Cerebellar cortex (tissue), 1 donor: Measurements from ENCODE around the gene EML4.

Experiments used
- DNase-seq: peaks from one replicate; pipeline ENCODE4 v3.0.0-alpha.2; 2015; ENCODE audit warnings: low spot score

Gene EML4

DNA sequence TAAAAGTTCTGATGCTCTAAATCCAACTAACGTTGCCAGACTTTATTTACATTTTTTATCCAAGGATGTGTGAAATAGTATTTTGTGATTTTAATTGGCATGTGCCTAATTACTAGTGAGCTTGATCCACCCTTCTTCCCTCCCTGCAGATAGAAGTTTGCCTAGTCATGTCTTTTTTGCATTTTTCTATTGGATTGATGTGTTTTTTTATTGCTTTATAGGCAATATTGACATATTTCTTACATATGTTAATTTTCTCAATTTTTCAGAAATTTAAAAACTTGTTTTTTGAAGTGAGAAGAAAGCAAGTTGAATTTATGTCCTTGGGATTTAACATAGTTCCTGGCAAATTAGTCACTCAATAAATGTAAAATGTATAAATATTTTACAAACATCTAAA lies 56.4 kb downstream of the EML4 start:
- DNase-seq: no peak

DNA sequence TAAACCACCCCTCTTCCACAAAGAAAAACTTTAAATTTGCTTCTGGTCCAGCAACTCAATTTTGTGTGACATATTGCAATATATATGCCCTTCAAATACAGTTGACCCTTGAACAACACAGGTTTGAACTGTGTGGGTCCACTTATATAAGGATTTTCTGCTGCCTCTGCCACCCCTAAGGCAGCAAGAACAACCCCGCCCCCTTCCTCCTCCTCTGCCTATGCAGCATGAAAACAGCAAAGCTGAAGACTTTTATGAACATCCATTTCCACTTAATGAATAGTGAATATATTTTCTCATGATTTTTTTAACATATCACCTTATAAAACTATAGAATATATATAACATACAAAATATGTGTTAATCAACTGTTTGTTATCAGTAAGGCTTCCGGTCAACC lies 58.3 kb downstream of the EML4 start:
- DNase-seq: no peak

GRCh38 chr2:42228101-42228500 lies 58.9 kb downstream of the EML4 start:
- DNase-seq: no peak

DNA sequence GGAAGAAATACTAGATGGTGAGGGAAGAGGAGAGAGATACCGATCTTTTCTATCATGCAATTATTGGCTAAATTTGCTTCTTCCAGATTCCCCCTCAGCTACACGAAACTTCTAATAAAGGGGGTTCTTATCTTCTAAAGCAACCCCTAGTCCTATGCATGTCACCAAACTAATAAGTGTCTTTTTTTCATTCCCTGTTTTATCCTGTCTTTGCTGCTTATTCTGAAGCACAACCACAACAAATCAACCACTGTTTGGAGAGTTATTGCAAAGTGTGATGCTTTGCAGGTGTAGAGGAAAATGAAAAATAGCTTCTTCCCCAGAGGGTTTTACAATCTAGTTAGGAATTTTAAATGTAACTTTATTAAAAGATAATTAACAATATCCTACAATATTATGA lies 60.8 kb downstream of the EML4 start:
- DNase-seq: no peak

- DNase-seq: no peak
Measured at GRCh38 chr2:42230891-42231290, 61.7 kb downstream of the EML4 start.

- DNase-seq: no peak
Measured at GRCh38 chr2:42232024-42232423, 62.9 kb downstream of the EML4 start.

- no peak for DNase-seq
Measured at GRCh38 chr2:42233976-42234441, 64.9 kb downstream of the EML4 start.

DNA sequence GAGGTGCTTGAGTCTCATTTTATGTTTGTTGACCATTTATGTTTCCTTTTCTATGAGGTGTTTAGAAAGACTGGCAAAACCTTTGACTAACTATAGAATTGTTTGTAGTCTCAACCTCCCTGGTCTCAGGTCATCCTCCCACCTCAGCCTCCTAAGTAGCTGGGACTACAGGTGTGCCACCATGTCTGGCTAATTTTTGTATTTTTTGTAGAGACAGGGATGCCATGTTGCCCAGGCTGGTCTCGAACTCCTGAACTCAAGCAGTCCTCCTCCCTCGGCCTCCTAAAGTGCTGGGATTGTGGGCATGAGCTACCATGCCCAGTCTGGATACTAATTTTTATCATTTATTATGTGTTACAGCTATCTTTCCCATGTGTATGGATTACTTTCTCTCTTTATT lies 67.8 kb downstream of the EML4 start:
- no peak for DNase-seq

DNA sequence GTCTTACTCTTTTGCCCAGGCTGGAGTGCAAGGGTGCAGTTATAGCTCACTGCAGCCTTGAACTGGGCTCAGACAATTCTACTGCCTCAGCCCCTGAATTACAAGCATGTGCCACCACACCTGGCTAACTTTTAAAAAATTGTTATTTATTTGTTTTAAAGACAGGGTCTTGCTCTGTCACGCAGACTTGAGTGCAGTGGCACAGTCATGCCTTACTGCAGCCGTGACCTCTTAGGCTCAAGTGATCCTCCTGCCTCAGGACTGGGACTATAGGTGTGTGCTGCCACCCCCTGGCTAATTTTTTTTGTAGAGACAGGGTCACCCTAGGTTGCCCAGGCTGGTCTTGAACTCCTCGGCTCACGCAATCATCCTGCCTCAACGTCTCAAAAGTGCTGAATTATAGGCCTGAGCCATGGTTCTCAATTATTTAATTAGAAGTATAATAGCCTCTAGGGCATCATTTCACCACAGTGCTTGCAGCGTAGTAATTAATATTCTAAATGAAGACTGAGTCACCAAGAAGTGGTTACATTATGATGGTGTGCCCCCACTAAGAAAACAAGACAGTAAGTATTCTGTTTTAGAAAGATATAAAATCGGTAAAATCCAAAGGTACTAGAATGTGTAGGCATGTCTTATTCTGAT lies 69.6 kb downstream of the EML4 start:
- peak; percentile 60 for DNase-seq

DNA sequence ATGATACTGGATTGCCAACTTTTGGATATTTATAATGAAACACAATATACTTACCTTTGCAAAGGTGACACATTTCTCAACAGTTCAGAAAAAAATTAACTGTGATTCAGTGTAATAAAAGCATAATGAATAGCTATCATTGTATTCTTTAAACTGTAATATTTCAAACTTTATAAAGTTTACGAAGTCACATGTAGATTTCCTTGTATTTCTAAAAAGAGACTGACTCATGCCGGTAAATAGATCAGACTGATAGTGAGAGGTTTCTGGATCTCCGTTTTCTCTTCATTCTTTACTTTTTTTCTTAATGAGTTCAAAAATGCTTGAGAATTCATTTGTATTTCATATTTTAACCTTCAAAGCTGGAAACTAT lies 70.1 kb downstream of the EML4 start:
- DNase-seq: no peak

DNA sequence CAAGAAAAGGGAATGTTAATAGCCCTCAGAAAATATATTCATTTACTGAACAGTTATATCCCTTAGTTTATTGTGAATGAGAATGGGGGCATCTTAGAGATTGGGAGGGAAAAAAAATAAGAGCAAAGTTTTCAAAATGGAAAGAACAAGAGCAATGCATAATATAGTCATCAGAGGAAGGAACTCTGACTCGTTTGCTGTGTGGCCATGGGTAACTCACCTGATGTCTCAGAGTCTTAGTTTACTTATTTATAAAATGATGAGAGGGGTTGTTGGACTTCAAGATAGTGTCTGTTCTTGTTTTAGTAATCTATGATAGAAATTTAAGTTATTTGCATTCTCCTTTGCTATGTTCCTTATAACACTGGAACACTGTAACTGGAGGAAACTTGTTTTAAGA lies 70.7 kb downstream of the EML4 start:
- DNase-seq: no peak

- DNase-seq: no peak
Measured at GRCh38 chr2:42241517-42241916, 72.4 kb downstream of the EML4 start.

DNA sequence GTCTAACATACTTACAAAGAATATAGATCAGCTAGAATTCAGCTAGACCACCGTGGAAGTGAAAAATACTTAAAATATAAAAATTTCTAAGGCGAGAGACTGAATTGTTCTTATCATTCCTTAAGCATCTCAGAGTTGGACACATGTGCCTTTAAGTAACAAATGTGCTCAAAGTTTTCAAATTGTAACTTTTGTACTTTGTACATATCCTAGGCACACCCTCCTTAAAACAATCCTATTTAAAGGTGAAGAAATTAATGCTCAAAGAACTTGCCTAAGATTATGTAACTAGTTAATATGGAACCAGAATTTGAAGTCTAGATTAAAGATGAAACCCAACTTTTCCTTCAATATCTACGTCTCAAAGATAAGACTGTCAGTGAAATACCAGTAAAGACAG lies 74.1 kb downstream of the EML4 start:
- DNase-seq: no peak

DNA sequence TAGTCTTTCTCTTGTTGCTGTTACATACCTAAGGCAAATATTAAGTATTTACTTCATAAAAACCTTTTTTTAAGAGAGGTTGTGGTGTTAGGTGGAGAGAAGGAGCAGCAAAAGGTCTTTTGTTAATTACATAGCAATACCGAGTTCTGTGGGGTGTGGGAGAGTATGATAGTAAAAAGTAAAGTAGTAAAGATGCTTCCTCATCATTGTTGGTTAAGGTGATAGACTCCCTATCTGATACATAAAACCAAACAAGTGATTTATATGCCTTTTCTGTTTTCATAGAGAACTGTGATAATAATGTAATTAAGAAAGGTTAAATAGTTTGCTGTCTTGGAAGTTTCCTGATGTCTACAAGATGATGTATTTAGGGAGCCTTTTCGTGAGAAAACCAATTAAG lies 75.4 kb downstream of the EML4 start:
- no peak for DNase-seq

DNA sequence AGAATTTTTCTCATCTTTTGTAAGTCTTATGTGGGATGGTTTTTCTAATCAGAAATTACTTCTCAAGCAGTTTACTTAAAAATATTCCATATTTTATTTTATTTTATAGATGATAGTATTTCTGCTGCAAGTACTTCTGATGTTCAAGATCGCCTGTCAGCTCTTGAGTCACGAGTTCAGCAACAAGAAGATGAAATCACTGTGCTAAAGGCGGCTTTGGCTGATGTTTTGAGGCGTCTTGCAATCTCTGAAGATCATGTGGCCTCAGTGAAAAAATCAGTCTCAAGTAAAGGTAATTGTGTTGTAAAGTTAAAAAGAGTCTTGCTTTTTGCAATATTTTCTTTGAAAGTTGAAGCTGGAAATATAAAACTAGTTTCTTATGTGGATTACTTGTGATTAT lies 76.2 kb downstream of the EML4 start:
- DNase-seq: no peak

DNA sequence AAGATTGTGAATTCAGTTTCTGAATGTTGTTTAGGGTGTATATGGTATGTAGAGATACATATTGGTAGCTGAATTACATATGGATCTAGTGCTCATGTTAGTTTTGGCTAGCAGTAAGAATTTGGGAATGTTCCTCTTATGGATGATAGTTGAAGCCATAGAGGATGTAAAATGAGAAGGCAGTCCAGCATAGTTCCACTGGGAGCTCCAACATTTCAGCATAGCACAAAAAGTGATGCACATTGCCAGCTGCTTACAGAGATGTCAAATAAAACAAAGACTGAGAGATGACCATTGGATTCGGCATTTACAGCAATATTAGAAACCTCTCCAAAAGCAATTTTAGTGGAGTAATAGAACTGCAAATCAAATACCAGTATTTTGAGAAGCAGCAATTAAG lies 77.4 kb downstream of the EML4 start:
- no peak for DNase-seq

DNA sequence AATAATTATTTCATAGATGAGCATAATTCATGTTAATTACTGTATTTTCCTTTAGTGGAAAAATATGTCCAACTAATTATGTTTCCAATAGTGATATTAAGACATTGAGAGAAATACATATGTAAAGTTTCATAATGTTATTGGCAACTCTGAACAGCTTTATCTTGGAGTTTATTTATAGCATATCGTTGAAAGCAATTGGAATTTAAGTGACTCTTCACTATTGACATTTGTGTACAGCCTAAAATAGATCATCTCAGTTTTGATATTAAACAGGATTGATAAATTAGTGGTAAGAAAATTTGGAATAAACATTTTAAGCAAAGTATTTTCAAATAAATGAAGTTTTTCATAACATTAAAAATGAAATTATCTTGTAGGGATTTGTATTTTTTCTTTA lies 79.7 kb downstream of the EML4 start:
- no peak for DNase-seq

DNA sequence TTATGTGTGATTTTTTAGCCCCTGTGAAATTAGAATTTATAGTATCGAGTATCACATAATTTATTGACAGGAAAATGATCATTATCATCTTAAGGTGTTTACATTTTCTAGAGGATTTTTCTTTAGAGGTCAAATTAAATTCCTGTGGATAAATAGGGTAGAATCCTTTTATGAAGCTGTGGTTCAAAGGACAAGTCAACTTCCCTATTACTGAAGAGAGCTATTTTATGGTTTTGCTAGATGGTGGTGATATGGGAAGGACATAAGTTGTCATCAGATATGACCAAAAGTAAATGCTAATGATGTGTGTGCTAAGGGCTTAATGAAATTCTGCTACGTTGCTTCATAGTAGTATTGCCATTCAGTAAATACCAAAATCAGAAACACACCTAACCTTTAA lies 80.1 kb downstream of the EML4 start:
- no peak for DNase-seq

DNA sequence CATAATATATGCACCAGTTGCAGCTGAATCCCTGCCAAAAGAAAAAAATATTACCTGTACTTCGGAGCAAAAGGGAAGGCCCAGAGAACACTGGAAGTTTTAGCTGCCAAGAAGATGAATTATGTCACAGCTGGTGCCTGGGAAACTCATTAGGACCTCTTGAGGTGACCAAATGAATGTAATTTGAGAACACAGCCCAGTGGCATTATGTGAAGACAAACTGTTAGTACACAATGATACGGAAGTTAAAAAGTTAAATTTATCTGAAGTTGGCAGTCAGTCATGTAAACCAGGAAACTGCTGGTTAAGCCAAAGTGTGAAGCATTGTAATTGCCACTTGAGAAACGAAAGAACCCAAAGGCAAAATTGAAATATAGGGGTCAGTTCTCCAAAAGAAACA lies 80.7 kb downstream of the EML4 start:
- DNase-seq: peak; percentile 24

DNA sequence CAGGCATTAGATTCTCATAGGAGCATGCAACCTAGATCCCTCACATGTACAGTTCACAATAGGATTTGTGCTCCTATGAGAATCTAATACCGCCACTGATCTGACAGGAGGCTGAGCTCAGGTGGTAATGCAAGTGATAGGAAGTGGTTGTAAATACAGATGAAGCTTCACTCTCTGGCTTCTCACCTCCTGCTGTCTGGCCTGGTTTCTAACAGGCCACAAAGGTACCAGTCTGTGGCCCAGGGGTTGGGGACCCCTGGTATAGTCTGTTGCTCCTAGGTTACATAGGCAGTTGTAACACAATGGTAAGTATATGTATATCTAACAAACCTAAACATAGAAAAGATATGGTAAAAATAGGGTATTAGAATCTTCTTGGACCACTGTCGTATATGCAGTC lies 81.8 kb downstream of the EML4 start:
- DNase-seq: no peak

DNA sequence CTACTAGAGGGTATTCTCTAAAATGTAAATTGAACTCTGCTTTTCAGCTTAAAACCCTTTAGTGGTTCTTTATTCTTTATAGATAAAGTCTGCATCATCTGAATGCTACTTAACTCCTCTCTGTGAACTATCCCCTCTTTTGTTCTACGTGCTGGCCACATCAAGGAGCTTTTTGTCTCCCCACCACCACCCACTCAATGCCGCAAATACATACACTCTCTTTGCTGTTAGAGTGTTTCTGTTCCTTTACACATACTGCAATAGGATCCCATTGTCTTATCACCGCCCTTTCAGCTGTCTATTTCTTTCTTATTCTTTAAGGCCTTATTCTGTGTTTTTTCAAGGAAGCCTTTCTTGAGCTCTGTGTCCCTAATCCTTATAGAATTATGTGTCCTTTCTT lies 83.3 kb downstream of the EML4 start:
- DNase-seq: no peak

DNA sequence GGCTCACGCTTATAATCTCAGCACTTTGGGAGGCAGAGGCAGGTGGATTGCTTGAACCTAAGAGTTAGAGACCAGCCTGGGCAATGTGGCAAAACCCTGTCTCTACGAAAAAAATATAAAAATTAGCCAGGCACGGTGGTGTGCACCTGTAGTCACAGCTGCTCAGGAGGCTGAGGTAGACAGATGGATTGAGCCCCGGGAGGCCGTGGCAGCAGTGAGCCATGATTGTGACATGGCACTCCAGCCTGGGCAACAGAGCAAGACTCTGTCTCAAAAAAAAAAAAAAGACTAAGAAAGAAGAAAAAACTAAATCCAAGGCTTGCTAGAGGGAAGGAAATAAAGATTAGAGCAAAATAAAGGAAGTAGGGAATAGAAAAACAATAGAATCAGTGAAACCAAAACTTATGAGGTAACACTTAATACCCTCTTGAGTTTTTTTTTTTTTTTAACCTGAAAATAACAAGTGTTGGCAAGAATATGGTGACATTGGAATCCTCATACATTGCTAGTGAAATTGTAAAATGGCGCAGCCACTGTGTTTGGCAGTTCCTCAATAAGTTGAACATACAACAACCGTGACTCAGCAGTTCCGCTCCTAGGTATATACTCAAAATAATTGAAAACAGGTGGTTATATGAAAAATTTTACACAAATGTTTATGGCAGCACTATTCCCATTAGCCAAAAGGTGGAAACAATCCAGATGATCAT lies 85.2 kb downstream of the EML4 start:
- no peak for DNase-seq

GRCh38 chr2:42256505-42256904 lies 87.4 kb downstream of the EML4 start:
- DNase-seq: no peak

- no peak for DNase-seq
Measured at GRCh38 chr2:42261518-42262195, 92.5 kb downstream of the EML4 start.
